HEK293T (cell line): ENCODE data around the gene ULBP2.
"Not testable (repeated sequence)": the region's sequence is repeated elsewhere in the genome, so short reads cannot be mapped to it uniquely, and the experiment has no call there.

Source experiments
- ARNT ChIP-seq: fragments of 450-650 bp; IDR thresholded peaks from 2 replicates; pipeline ENCODE4 v1.6.1; 2017; ENCODE audit warnings: mild to moderate bottlenecking
- BHLHE40 ChIP-seq: fragments of 450-650 bp; IDR thresholded peaks from 2 replicates; pipeline ENCODE4 v1.6.1; 2016; ENCODE audit warnings: mild to moderate bottlenecking, moderate library complexity, borderline replicate concordance
- CTBP1 ChIP-seq: fragments of 450-650 bp; IDR thresholded peaks from 2 replicates; pipeline ENCODE4 v1.6.1; 2016; ENCODE audit warnings: borderline replicate concordance
- FOXA1 ChIP-seq: fragments of 450-650 bp; IDR thresholded peaks from 2 replicates; pipeline ENCODE4 v1.6.1; 2016; ENCODE audit warnings: mild to moderate bottlenecking
- FOXK2 ChIP-seq: fragments of 450-650 bp; IDR thresholded peaks from 2 replicates; pipeline ENCODE4 v1.6.1; 2016; ENCODE audit warnings: mild to moderate bottlenecking
- FOXM1 ChIP-seq: fragments of 450-650 bp; IDR thresholded peaks from 2 replicates; pipeline ENCODE4 v1.6.1; 2017; ENCODE audit warnings: mild to moderate bottlenecking, borderline replicate concordance
- HDGF ChIP-seq: fragments of 450-650 bp; IDR thresholded peaks from 2 replicates; pipeline ENCODE4 v1.6.1; 2017; ENCODE audit warnings: antibody characterized with exemption, borderline replicate concordance
- L3MBTL2 ChIP-seq: fragments of 450-650 bp; conservative IDR thresholded peaks from 2 replicates; pipeline ENCODE4 v1.6.1; 2016; ENCODE audit warnings: mild to moderate bottlenecking
- SP1 ChIP-seq: fragments of 450-650 bp; IDR thresholded peaks from 2 replicates; pipeline ENCODE4 v1.6.1; 2017
- SUZ12 ChIP-seq: fragments of 450-650 bp; IDR thresholded peaks from 2 replicates; pipeline ENCODE4 v1.6.1; 2016; ENCODE audit warnings: mild to moderate bottlenecking
- ZNF384 ChIP-seq: fragments of 450-650 bp; IDR thresholded peaks from 2 replicates; pipeline ENCODE4 v1.6.1; 2016

GRCh38 chr6:149966319-149966718 lies 24.5 kb downstream of the ULBP2 start:
- not testable (repeated sequence) for TF ChIP-seq FOXA1, HDGF, BHLHE40, SUZ12, FOXK2, L3MBTL2, ZNF384, ARNT, FOXM1, SP1, CTBP1
